Smooth muscle cell (in vitro differentiated cells): ENCODE data around the gene EZR. TPM values are rescaled to one million over a fixed set of nuclear protein-coding genes. Genes with fewer than 3 reads are reported as not detected.

Experiments
- DNase-seq: peaks from one replicate; lab custom pipeline; 2025; ENCODE audit not compliant: unreplicated experiment; lab: John Stamatoyannopoulos, UW
- H2AFZ ChIP-seq: fragments of 200-600 bp; sonication (generic); 2 replicates; pipeline ENCODE4 v1.6.0; 2016; ENCODE audit warnings: antibody characterized with exemption, low read depth, mild to moderate bottlenecking
- H3F3A ChIP-seq: fragments of 200-600 bp; sonication (generic); 2 replicates; pipeline ENCODE4 v1.6.0; 2017; ENCODE audit warnings: antibody characterized with exemption, low read depth
- H3K27ac ChIP-seq: fragments of 200-600 bp; sonication (generic); 2 replicates; pipeline ENCODE4 v1.5.1; 2016; ENCODE audit warnings: low read depth, mild to moderate bottlenecking
- H3K27me3 ChIP-seq: fragments of 200-600 bp; sonication (generic); 2 replicates; pipeline ENCODE4 v1.6.1; 2016; ENCODE audit warnings: low read depth, mild to moderate bottlenecking
- H3K36me3 ChIP-seq: fragments of 200-600 bp; sonication (generic); 2 replicates; pipeline ENCODE4 v1.5.1; 2016; ENCODE audit warnings: low read depth
- H3K4me1 ChIP-seq: fragments of 200-600 bp; sonication (generic); 2 replicates; pipeline ENCODE4 v1.5.1; 2016; ENCODE audit warnings: low read depth
- H3K4me2 ChIP-seq: fragments of 200-600 bp; sonication (generic); 2 replicates; pipeline ENCODE4 v1.6.0; 2016; ENCODE audit warnings: mild to moderate bottlenecking
- H3K4me3 ChIP-seq: fragments of 200-600 bp; sonication (generic); 2 replicates; pipeline ENCODE4 v1.5.1; 2016; ENCODE audit warnings: mild to moderate bottlenecking
- H3K79me2 ChIP-seq: fragments of 200-600 bp; sonication (generic); 2 replicates; pipeline ENCODE4 v1.6.0; 2016; ENCODE audit warnings: low read depth, mild to moderate bottlenecking
- H3K9ac ChIP-seq: fragments of 200-600 bp; sonication (generic); 2 replicates; pipeline ENCODE4 v1.6.0; 2016; ENCODE audit warnings: low read depth
- H3K9me3 ChIP-seq: fragments of 200-600 bp; sonication (generic); replicated peaks from 2 replicates; pipeline ENCODE4 v1.5.1; 2016; ENCODE audit warnings: low read depth
- H4K20me1 ChIP-seq: fragments of 200-600 bp; sonication (generic); 2 replicates; pipeline ENCODE4 v1.6.0; 2016; ENCODE audit warnings: low read depth
- WGBS: methylation state at CpG from one replicate; pipeline ENCODE4 v1.1.7; 2016; ENCODE audit warnings: low lambda C conversion rate; 5-methylcytosine and 5-hydroxymethylcytosine counted together
- polyA plus RNA-seq: library from polyadenylated mRNA; unstranded; fragments of >200 nt; fragmentation: Nextera tagmentation; extraction: Ambion mirVana; gene quantifications from 2 replicates; pipeline ENCODE4 v1.2.1, GENCODE V29; 2016
- total RNA-seq: library from RNA; depleted of rRNA; stranded (reverse); fragments of >200 nt; gene quantifications from 2 replicates; pipeline ENCODE4 v1.2.3, GENCODE V29; 2014
- TF ChIP-seq, protein P1 (sequence below): fragments of 200-600 bp; sonication (generic); IDR thresholded peaks from 2 replicates; pipeline ENCODE4 v1.5.1; 2017; ENCODE audit warnings: borderline replicate concordance, mild to moderate bottlenecking, antibody characterized with exemption; ENCODE audit not compliant: insufficient read depth, poor library complexity, severe bottlenecking

EZR gene
- total and polyA plus RNA-seq, 2 experiments from 2014 or later: 55.0 to 113 TPM

GRCh38 chr6:158830736-158831135 lies 11.6 kb upstream of the EZR start:
- H3K36me3 ChIP-seq: no peaks in the 10 kb centered on the region
- no peaks in the 10 kb centered on the region for H3K79me2 ChIP-seq
- no peak overlapping the region for H3K4me3 ChIP-seq
- no peak overlapping the region for H3K4me2 ChIP-seq
- H2AFZ ChIP-seq: no peak overlapping the region
- no peaks in the 10 kb centered on the region for H3F3A ChIP-seq
- no peaks in the 10 kb centered on the region for H3K27me3 ChIP-seq
- no peak overlapping the region for H3K27ac ChIP-seq
- H4K20me1 ChIP-seq: no peaks in the 10 kb centered on the region
- DNase-seq: no peak
- H3K4me1 ChIP-seq: no peaks in the 10 kb centered on the region
- TF ChIP-seq, protein P1, sequence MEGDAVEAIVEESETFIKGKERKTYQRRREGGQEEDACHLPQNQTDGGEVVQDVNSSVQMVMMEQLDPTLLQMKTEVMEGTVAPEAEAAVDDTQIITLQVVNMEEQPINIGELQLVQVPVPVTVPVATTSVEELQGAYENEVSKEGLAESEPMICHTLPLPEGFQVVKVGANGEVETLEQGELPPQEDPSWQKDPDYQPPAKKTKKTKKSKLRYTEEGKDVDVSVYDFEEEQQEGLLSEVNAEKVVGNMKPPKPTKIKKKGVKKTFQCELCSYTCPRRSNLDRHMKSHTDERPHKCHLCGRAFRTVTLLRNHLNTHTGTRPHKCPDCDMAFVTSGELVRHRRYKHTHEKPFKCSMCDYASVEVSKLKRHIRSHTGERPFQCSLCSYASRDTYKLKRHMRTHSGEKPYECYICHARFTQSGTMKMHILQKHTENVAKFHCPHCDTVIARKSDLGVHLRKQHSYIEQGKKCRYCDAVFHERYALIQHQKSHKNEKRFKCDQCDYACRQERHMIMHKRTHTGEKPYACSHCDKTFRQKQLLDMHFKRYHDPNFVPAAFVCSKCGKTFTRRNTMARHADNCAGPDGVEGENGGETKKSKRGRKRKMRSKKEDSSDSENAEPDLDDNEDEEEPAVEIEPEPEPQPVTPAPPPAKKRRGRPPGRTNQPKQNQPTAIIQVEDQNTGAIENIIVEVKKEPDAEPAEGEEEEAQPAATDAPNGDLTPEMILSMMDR: no peak
- WGBS: 98% methylated on average over 13 of the region's 13 CpGs
- no peaks in the 10 kb centered on the region for H3K9me3 ChIP-seq
- no peak overlapping the region for H3K9ac ChIP-seq

DNA sequence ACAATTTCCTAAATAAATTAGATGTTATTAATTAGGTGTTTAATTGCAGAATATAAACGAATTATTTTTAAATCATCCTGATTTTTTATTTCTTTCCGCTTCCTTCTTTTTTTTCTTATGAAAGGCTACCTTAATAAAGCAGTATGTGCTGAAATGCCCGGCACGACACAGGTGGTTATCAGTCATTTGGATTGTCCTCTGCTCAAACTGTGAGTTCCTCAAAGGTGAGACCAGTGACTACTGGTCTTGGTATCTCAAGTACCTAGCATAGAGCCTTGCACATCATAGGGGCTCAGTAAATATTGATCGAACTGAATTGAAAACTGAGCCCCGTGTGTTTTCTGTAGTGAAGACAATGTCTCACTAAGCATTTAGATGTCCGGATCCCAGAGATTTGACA lies 9.6 kb upstream of the EZR start:
- Histone ChIP-seq H3K79me2 (no peaks in the 10 kb centered on the region), H3K9ac (no peak overlapping the region), H3K4me1 (no peaks in the 10 kb centered on the region), H3K9me3 (no peaks in the 10 kb centered on the region), H3K27ac (no peak overlapping the region), H4K20me1 (no peaks in the 10 kb centered on the region), H3K27me3 (no peaks in the 10 kb centered on the region), H3K36me3 (no peaks in the 10 kb centered on the region), H3F3A (no peaks in the 10 kb centered on the region), H3K4me3 (no peak overlapping the region), H2AFZ (no peak overlapping the region), H3K4me2 (no peak overlapping the region)
- TF ChIP-seq, protein P1: no peak
- no peak for DNase-seq
- WGBS: 78% methylated on average over 7 of the region's 7 CpGs

- Histone ChIP-seq H3K4me1 (no peaks in the 10 kb centered on the region), H3K9ac (no peak overlapping the region), H3K27me3 (no peaks in the 10 kb centered on the region), H3K36me3 (no peaks in the 10 kb centered on the region), H4K20me1 (no peaks in the 10 kb centered on the region), H3K4me2 (no peak overlapping the region), H3K9me3 (no peaks in the 10 kb centered on the region), H3K79me2 (no peaks in the 10 kb centered on the region), H2AFZ (no peak overlapping the region), H3K27ac (no peak overlapping the region), H3F3A (no peaks in the 10 kb centered on the region), H3K4me3 (no peak overlapping the region)
- 95% methylated on average over 4 of the region's 4 CpGs for WGBS
- TF ChIP-seq, protein P1: no peak
- no peak for DNase-seq
Measured at GRCh38 chr6:158826819-158827501, 7.8 kb upstream of the EZR start.

GRCh38 chr6:158825951-158826306 lies 6.8 kb upstream of the EZR start:
- TF ChIP-seq, protein P1: no peak
- Histone ChIP-seq H3K27ac (no peak overlapping the region), H3K9ac (no peak overlapping the region), H2AFZ (peak overlapping the region; percentile 31), H3K27me3 (no peaks in the 10 kb centered on the region), H3K4me1 (no peaks in the 10 kb centered on the region), H4K20me1 (no peaks in the 10 kb centered on the region), H3F3A (no peaks in the 10 kb centered on the region), H3K4me2 (no peak overlapping the region), H3K9me3 (no peaks in the 10 kb centered on the region), H3K36me3 (no peaks in the 10 kb centered on the region), H3K79me2 (no peaks in the 10 kb centered on the region), H3K4me3 (no peak overlapping the region)
- no peak for DNase-seq
- WGBS: 59% methylated on average over 9 of the region's 9 CpGs
